ENCODE data around the gene SPAG5.
A peak's percentile ranks its signal among the peaks of the same experiment; 100 is the strongest.

GRCh38 chr17:28612936-28613872 lies 14.4 kb upstream of the SPAG5 start:
- TF ChIP-seq COPS2 (conservative IDR thresholded peaks at IDR 0.05) = no peak
- no peak for TF ChIP-seq ZNF24 (IDR thresholded peaks at IDR 0.05)
- no peak for TF ChIP-seq CBX1 (IDR thresholded peaks at IDR 0.05; ENCODE audit: low read depth)
- TF ChIP-seq, protein P1, sequence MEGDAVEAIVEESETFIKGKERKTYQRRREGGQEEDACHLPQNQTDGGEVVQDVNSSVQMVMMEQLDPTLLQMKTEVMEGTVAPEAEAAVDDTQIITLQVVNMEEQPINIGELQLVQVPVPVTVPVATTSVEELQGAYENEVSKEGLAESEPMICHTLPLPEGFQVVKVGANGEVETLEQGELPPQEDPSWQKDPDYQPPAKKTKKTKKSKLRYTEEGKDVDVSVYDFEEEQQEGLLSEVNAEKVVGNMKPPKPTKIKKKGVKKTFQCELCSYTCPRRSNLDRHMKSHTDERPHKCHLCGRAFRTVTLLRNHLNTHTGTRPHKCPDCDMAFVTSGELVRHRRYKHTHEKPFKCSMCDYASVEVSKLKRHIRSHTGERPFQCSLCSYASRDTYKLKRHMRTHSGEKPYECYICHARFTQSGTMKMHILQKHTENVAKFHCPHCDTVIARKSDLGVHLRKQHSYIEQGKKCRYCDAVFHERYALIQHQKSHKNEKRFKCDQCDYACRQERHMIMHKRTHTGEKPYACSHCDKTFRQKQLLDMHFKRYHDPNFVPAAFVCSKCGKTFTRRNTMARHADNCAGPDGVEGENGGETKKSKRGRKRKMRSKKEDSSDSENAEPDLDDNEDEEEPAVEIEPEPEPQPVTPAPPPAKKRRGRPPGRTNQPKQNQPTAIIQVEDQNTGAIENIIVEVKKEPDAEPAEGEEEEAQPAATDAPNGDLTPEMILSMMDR (IDR thresholded peaks at IDR 0.05 in 2 of 3, conservative IDR thresholded peaks at IDR 0.05 in 1 of 3; ENCODE audit: insufficient read depth in 2 of 3, low read depth in 1 of 3, low read length in 3 of 3) = peak; percentile 76 to 87 (median 84)
- TF ChIP-seq, protein P2, sequence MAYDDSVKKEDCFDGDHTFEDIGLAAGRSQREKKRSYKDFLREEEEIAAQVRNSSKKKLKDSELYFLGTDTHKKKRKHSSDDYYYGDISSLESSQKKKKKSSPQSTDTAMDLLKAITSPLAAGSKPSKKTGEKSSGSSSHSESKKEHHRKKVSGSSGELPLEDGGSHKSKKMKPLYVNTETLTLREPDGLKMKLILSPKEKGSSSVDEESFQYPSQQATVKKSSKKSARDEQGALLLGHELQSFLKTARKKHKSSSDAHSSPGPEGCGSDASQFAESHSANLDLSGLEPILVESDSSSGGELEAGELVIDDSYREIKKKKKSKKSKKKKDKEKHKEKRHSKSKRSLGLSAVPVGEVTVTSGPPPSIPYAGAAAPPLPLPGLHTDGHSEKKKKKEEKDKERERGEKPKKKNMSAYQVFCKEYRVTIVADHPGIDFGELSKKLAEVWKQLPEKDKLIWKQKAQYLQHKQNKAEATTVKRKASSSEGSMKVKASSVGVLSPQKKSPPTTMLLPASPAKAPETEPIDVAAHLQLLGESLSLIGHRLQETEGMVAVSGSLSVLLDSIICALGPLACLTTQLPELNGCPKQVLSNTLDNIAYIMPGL (CRISPR knock-in tag; IDR thresholded peaks at IDR 0.05) = no peak
- no peak for TF ChIP-seq FOXJ3 (CRISPR knock-in tag; IDR thresholded peaks at IDR 0.05)
- no peak; the same call in 1 of the 2 replicates for TF ChIP-seq POLR2A (conservative IDR thresholded peaks at IDR 0.05)
- TF ChIP-seq CHD2 (IDR thresholded peaks at IDR 0.05; ENCODE audit: low read depth, low read length) = no peak
- no peak for TF ChIP-seq HDGF (IDR thresholded peaks at IDR 0.05)
- no peak for TF ChIP-seq EZH2 (IDR thresholded peaks at IDR 0.05; ENCODE audit: borderline replicate concordance, low read depth, low read length)

All from K562 (cell line).